ENCODE results near the gene ACAN. TPM values are rescaled to one million over a fixed set of nuclear protein-coding genes. Genes with fewer than 3 reads are reported as not detected.

ACAN gene
- total and polyA plus RNA-seq, 4 donors: 11.5 to 25.5 (median 17.4) TPM

DNA sequence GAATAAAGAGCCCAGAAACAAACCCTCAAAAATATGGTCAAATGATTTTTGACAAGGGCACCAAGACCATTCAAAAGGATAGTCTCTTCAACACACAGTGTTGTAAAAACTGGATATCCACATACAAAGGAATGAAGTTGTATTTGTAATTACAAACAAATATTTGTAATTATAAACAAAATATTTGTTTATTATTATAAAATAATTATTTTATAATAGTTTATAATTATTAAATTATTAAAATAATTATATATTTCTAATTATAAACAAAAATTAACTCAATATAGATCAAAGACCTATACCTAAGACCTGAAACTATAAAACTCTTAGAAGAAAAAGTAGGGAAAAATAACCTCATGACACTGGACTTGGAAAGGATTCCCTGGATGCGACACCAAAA is 23.3 kb upstream of the ACAN start:
- Histone ChIP-seq H3K9me3 (ENCODE audit: control insufficient read depth, insufficient read depth, low read length) (peaks cover 2% of the 10 kb centered on the region), H3K36me3 (ENCODE audit: control insufficient read depth, insufficient read depth, low read length) (no peaks in the 10 kb centered on the region), H3K4me3 (ENCODE audit: low read depth, low read length) (no peak overlapping the region), H3K27me3 (ENCODE audit: control insufficient read depth, insufficient read depth, low read length) (no peaks in the 10 kb centered on the region), H3K4me1 (ENCODE audit: control insufficient read depth, insufficient read depth, low read length) (peaks cover 4% of the 10 kb centered on the region), H3K27ac (ENCODE audit: low read depth, low read length) (no peak overlapping the region)
- DNase-seq (ENCODE audit: low read depth in 4 of 6, low spot score in 6 of 6): no peak
- no CpG with 5 or more reads among the region's 1 CpG for WGBS (ENCODE audit: insufficient coverage)

DNA sequence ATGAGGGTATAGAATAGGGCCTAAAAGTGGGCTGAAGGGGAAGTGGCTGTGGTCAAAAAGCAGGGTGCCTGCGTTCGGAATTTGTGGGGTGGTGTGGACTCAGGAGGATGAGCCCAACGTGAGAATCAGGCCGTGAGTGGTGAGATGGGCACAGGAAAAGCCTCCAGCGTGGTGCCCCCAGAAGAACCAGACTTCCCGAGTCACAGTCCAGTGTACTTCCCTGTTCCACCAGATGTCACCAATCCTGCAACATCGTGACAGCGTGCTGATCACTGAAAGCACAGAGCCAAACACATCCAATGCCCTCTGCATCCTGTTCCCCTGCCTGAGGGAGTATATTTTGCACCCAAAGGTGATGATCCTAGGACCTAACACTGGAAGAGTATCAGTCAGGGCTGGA is 20.8 kb upstream of the ACAN start:
- H3K27ac ChIP-seq (ENCODE audit: low read depth, low read length): no peak overlapping the region
- WGBS (ENCODE audit: insufficient coverage): 79% methylated on average over 8 of the region's 8 CpGs
- no peaks in the 10 kb centered on the region for H3K36me3 ChIP-seq (ENCODE audit: control insufficient read depth, insufficient read depth, low read length)
- H3K27me3 ChIP-seq (ENCODE audit: control insufficient read depth, insufficient read depth, low read length): no peaks in the 10 kb centered on the region
- H3K4me1 ChIP-seq (ENCODE audit: control insufficient read depth, insufficient read depth, low read length): no peaks in the 10 kb centered on the region
- DNase-seq (ENCODE audit: low read depth in 4 of 6, low spot score in 6 of 6): no peak
- H3K4me3 ChIP-seq (ENCODE audit: low read depth, low read length): no peak overlapping the region
- no peaks in the 10 kb centered on the region for H3K9me3 ChIP-seq (ENCODE audit: control insufficient read depth, insufficient read depth, low read length)

- no peaks in the 10 kb centered on the region for H3K4me1 ChIP-seq (ENCODE audit: control insufficient read depth, insufficient read depth, low read length)
- 80% methylated on average over 2 of the region's 2 CpGs for WGBS (ENCODE audit: insufficient coverage)
- no peaks in the 10 kb centered on the region for H3K36me3 ChIP-seq (ENCODE audit: control insufficient read depth, insufficient read depth, low read length)
- H3K27me3 ChIP-seq (ENCODE audit: control insufficient read depth, insufficient read depth, low read length): no peaks in the 10 kb centered on the region
- no peak overlapping the region for H3K27ac ChIP-seq (ENCODE audit: low read depth, low read length)
- H3K9me3 ChIP-seq (ENCODE audit: control insufficient read depth, insufficient read depth, low read length): peaks cover 1% of the 10 kb centered on the region
- H3K4me3 ChIP-seq (ENCODE audit: low read depth, low read length): no peak overlapping the region
- no peak for DNase-seq (ENCODE audit: low read depth in 4 of 6, low spot score in 6 of 6)
Measured at GRCh38 chr15:88785217-88785616, 18.0 kb upstream of the ACAN start.

DNA sequence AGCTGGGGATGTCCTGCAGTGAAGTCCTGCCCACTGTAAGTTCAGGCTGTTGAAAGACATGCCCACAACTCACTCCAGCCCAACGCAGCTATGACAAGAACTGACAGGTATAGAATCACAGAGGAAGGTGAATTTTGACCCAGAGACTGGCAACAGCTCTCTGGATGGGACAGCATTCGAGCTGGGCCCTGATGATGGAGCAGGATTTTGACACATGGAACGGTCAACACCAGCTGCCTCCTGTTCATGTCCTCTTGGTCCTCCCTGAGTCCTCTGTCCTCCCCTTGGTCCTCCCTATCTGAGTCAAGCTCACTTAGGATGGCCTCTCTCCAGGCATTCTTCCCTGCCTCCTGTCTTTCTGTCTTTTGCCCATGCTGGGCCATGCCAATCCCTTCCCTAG is 15.2 kb upstream of the ACAN start:
- Histone ChIP-seq H3K27ac (ENCODE audit: low read depth, low read length) (no peak overlapping the region), H3K27me3 (ENCODE audit: control insufficient read depth, insufficient read depth, low read length) (peaks cover 7% of the 10 kb centered on the region), H3K4me3 (ENCODE audit: low read depth, low read length) (no peak overlapping the region), H3K4me1 (ENCODE audit: control insufficient read depth, insufficient read depth, low read length) (peaks cover 4% of the 10 kb centered on the region), H3K9me3 (ENCODE audit: control insufficient read depth, insufficient read depth, low read length) (peaks cover 1% of the 10 kb centered on the region), H3K36me3 (ENCODE audit: control insufficient read depth, insufficient read depth, low read length) (no peaks in the 10 kb centered on the region)
- no peak for DNase-seq (ENCODE audit: low read depth in 4 of 6, low spot score in 6 of 6)
- WGBS (ENCODE audit: insufficient coverage): 78% methylated on average over 3 of the region's 3 CpGs

DNA sequence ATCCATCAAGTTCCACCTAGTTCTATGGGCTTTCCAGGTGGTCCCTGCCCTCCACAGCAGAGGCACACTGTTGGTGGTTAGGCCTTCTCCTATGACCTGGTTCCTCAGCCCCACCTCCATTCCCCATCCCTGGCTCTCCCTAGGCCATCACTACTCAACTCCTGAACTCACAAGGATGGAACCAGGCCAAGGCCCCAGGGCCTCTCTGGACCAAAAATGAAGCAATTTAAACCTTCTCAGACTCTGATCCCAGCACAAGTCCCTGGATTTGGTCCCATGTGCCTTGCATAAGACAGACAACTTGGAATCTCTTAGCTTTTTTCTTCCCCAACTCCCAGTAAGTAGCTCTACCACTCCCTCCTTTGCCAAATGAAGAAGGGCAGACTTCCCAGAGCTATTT is 14.4 kb upstream of the ACAN start:
- peaks cover 7% of the 10 kb centered on the region for H3K27me3 ChIP-seq (ENCODE audit: control insufficient read depth, insufficient read depth, low read length)
- DNase-seq (ENCODE audit: low read depth in 4 of 6, low spot score in 6 of 6): no peak
- peaks cover 1% of the 10 kb centered on the region for H3K9me3 ChIP-seq (ENCODE audit: control insufficient read depth, insufficient read depth, low read length)
- H3K27ac ChIP-seq (ENCODE audit: low read depth, low read length): no peak overlapping the region
- H3K4me1 ChIP-seq (ENCODE audit: control insufficient read depth, insufficient read depth, low read length): peaks cover 4% of the 10 kb centered on the region
- H3K4me3 ChIP-seq (ENCODE audit: low read depth, low read length): no peak overlapping the region
- no peaks in the 10 kb centered on the region for H3K36me3 ChIP-seq (ENCODE audit: control insufficient read depth, insufficient read depth, low read length)

- peaks cover 7% of the 10 kb centered on the region for H3K27me3 ChIP-seq (ENCODE audit: control insufficient read depth, insufficient read depth, low read length)
- H3K27ac ChIP-seq (ENCODE audit: low read depth, low read length): no peak overlapping the region
- H3K9me3 ChIP-seq (ENCODE audit: control insufficient read depth, insufficient read depth, low read length): peaks cover 1% of the 10 kb centered on the region
- H3K4me1 ChIP-seq (ENCODE audit: control insufficient read depth, insufficient read depth, low read length): peaks cover 4% of the 10 kb centered on the region
- DNase-seq (ENCODE audit: low read depth in 4 of 6, low spot score in 6 of 6): no peak
- no peaks in the 10 kb centered on the region for H3K36me3 ChIP-seq (ENCODE audit: control insufficient read depth, insufficient read depth, low read length)
- WGBS (ENCODE audit: insufficient coverage): 96% methylated on average over 6 of the region's 7 CpGs
- no peak overlapping the region for H3K4me3 ChIP-seq (ENCODE audit: low read depth, low read length)
Measured at GRCh38 chr15:88790486-88790885, 12.8 kb upstream of the ACAN start.

- no peak overlapping the region for H3K27ac ChIP-seq (ENCODE audit: low read depth, low read length)
- no CpG with 5 or more reads among the region's 1 CpG for WGBS (ENCODE audit: insufficient coverage)
- H3K4me1 ChIP-seq (ENCODE audit: control insufficient read depth, insufficient read depth, low read length): peaks cover 4% of the 10 kb centered on the region
- H3K4me3 ChIP-seq (ENCODE audit: low read depth, low read length): no peak overlapping the region
- peaks cover 1% of the 10 kb centered on the region for H3K9me3 ChIP-seq (ENCODE audit: control insufficient read depth, insufficient read depth, low read length)
- DNase-seq (ENCODE audit: low read depth in 4 of 6, low spot score in 6 of 6): no peak
- H3K27me3 ChIP-seq (ENCODE audit: control insufficient read depth, insufficient read depth, low read length): peaks cover 7% of the 10 kb centered on the region
- H3K36me3 ChIP-seq (ENCODE audit: control insufficient read depth, insufficient read depth, low read length): no peaks in the 10 kb centered on the region
Measured at GRCh38 chr15:88791637-88792036, 11.6 kb upstream of the ACAN start.

DNA sequence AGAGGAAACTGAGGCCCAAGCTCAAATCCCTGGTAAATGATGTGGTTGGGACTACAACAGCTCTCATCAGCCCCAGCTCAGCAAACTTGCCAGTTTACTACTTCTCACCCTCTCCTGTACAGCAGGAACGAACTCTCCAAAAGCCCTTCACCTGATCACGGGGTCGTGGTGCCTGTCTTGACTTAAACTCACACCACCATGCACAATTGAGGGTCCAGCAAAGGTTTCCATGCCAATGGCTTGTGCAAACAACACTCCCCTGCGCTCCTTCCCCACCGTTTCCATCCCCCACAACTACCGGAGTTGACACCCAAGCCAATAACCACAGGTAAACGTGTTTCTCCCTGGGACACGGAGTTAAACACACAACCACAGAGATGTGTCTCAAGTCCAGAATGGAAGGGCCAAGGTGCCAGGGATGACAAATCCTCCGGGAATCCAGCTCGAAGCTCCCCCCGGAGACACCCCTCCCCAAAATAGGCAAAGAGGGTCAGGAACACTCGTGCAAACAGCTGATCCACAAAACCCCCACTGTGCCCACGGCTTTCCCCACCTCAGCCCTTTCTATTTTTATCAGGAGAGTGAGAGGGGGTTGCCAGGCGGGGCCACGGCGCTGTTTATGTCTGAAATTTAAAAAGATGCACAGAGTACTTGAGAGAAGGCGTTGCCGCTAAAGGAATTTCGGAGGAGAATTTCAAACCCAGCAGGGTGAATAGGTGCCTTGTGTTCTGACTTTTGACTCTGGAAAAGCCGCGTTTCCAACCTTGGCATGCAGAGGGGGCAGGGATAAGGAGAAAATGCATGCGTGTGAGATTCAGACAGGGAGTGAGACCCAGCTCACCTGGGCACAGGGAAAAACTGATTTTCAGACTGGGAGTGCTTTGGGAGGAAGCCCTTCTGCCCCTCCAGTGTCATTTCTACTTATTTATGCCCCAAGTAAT is 10.6 kb upstream of the ACAN start:
- WGBS (ENCODE audit: insufficient coverage): 41% methylated on average over 17 of the region's 22 CpGs
- peaks cover 1% of the 10 kb centered on the region for H3K9me3 ChIP-seq (ENCODE audit: control insufficient read depth, insufficient read depth, low read length)
- H3K36me3 ChIP-seq (ENCODE audit: control insufficient read depth, insufficient read depth, low read length): no peaks in the 10 kb centered on the region
- DNase-seq (ENCODE audit: low read depth in 4 of 6, low spot score in 6 of 6): no peak
- H3K27me3 ChIP-seq (ENCODE audit: control insufficient read depth, insufficient read depth, low read length): peaks cover 7% of the 10 kb centered on the region
- H3K27ac ChIP-seq (ENCODE audit: low read depth, low read length): no peak overlapping the region
- peaks cover 4% of the 10 kb centered on the region for H3K4me1 ChIP-seq (ENCODE audit: control insufficient read depth, insufficient read depth, low read length)
- no peak overlapping the region for H3K4me3 ChIP-seq (ENCODE audit: low read depth, low read length)

DNA sequence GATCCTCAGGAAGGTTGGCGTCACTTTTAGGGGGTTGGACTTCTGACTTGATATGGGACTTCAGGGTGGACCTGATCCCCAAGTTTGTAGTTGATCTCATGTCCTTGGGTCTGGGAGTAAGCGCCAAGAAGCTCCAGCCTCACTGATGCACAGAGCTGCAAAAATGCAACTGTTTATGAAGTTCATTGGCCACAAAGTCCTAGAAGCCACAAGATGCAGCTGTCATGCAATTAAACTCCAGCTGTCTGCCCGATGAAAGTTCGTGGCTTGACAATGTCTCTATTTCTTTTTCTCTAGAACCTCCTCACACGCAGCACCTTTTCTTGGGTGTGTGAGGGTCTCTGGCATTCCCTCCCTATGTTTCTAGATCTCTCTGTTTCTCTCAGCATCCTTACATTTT is 9.2 kb upstream of the ACAN start:
- WGBS (ENCODE audit: insufficient coverage): 80% methylated on average over 3 of the region's 5 CpGs
- Histone ChIP-seq H3K4me3 (ENCODE audit: low read depth, low read length) (no peak overlapping the region), H3K36me3 (ENCODE audit: control insufficient read depth, insufficient read depth, low read length) (no peaks in the 10 kb centered on the region), H3K27me3 (ENCODE audit: control insufficient read depth, insufficient read depth, low read length) (peaks cover 7% of the 10 kb centered on the region), H3K27ac (ENCODE audit: low read depth, low read length) (no peak overlapping the region), H3K4me1 (ENCODE audit: control insufficient read depth, insufficient read depth, low read length) (peaks cover 4% of the 10 kb centered on the region), H3K9me3 (ENCODE audit: control insufficient read depth, insufficient read depth, low read length) (peaks cover 1% of the 10 kb centered on the region)
- DNase-seq (ENCODE audit: low read depth in 4 of 6, low spot score in 6 of 6): no peak

DNA sequence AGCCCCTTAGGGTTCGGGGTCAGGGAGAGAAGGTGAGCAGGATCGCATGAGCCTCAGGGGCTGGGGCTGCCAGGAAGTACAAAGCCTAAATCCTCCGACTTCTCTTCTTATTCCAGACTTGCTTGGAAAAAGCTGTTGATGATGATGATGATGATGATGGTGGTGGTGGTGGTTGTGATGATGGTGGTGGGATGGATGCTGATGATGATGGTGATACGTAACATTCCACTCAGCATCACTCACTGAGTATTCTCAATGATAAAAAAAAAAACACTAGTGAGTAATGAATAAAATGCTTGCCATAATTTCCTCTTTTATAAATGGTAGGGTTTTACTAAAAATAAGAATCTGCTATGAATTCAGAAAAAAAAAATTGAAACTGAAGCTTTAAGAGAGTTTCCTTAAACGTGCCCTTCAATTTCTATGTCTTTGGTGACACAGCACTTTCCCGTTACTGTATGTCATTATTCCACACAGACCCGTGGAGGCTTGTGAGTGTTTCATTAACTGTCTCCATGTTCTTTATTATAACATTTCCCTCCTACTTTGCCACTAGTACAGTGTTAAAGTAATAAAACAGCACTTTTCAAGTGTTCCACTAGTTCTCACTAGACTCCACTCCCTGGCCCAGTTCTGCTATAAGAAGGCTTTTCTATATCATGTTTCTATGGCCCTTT is 5.4 kb upstream of the ACAN start:
- Histone ChIP-seq H3K4me3 (ENCODE audit: low read depth, low read length) (no peak overlapping the region), H3K36me3 (ENCODE audit: control insufficient read depth, insufficient read depth, low read length) (no peaks in the 10 kb centered on the region), H3K9me3 (ENCODE audit: control insufficient read depth, insufficient read depth, low read length) (no peaks in the 10 kb centered on the region), H3K27ac (ENCODE audit: low read depth, low read length) (no peak overlapping the region), H3K4me1 (ENCODE audit: control insufficient read depth, insufficient read depth, low read length) (peaks cover 4% of the 10 kb centered on the region), H3K27me3 (ENCODE audit: control insufficient read depth, insufficient read depth, low read length) (peaks cover 17% of the 10 kb centered on the region)
- DNase-seq (ENCODE audit: low read depth in 4 of 6, low spot score in 6 of 6): no peak
- 80% methylated on average over 1 of the region's 7 CpGs for WGBS (ENCODE audit: insufficient coverage)
